Pancreas (tissue), 10 donors: ENCODE measurements around the gene CHRM2. TPM values are rescaled to one million over a fixed set of nuclear protein-coding genes. Genes with fewer than 3 reads are reported as not detected.
"Not testable (repeated sequence)": the region's sequence is repeated elsewhere in the genome, so short reads cannot be mapped to it uniquely, and the experiment has no call there.

Experiments
- ATAC-seq, 4 donors: fragments of 200-7000 bp; cut with Tn5 transposase; one replicate each; pipeline versions ENCODE4 v1.8.0 to v1.9.1; 2020; ENCODE audit warnings: mild to moderate bottlenecking in 4 of 4, moderate library complexity in 4 of 4
- DNase-seq, 6 donors: peaks; one replicate each; pipeline ENCODE4 v3.0.0-alpha.2; 2020
- FAIRE-seq: peaks from 2 replicates; lab custom pipeline; 2012; peaks lifted over from hg19 to GRCh38; lab: Jason Lieb, UNC
- H3K27ac ChIP-seq, 4 donors: fragments of 200-600 bp; sonication (generic); 1 replicate in 3 of 4; 2 replicates in 1 of 4; pipeline versions ENCODE4 v1.5.0 to v1.8.0; 2020
- H3K27me3 ChIP-seq, 4 donors: fragments of 200-600 bp; one replicate each; pipeline ENCODE4 v1.8.0; 2021
- H3K36me3 ChIP-seq, 3 donors: fragments of 200-600 bp; sonication (generic) in 1 of 3; one replicate each; pipeline versions ENCODE4 v1.5.0 to v1.8.0; 2020 to 2021
- H3K4me1 ChIP-seq, 3 donors: fragments of 200-600 bp; one replicate each; pipeline ENCODE4 v1.8.0; 2021
- H3K4me3 ChIP-seq, 4 donors: fragments of 200-600 bp; sonication (generic) in 2 of 4; one replicate each; pipeline versions ENCODE4 v1.5.0 to v1.8.0; 2020 to 2021
- H3K9me3 ChIP-seq, 4 donors: fragments of 200-600 bp; one replicate each; pipeline ENCODE4 v1.8.0; 2021
- CTCF ChIP-seq, 4 donors: fragments of 200-600 bp; sonication (generic) in 3 of 4; IDR thresholded peaks; one replicate each; pipeline versions ENCODE4 v1.5.0 to v1.8.0; 2021; ENCODE audit warnings: antibody characterized with exemption in 4 of 4
- WGBS, 2 donors: extraction: QIAGEN DNeasy Blood & Tissue Kit; methylation state at CpG; one replicate each; pipeline ENCODE4 v1.1.7; 2013; 5-methylcytosine and 5-hydroxymethylcytosine counted together
- intact Hi-C, 3 donors: fragments of 100-400 bp; cut with DNase I; formaldehyde crosslinking; loops; one replicate each; pipeline versions ENCODE4 v1.11.1 to v1.14.2; 2022
- polyA plus RNA-seq, 2 donors: library from polyadenylated mRNA; stranded (reverse); fragments of 200-250 nt; gene quantifications; one replicate each; pipeline ENCODE4 v1.2.3, GENCODE V29; 2013
- total RNA-seq, 6 donors: library from RNA; stranded (reverse); fragmentation: NEBNext Ultra II Directional in 4 of 6; extraction: Animal tissue kit (Norgen Biotek cat#: 25700) in 4 of 6; gene quantifications; one replicate each; pipeline versions ENCODE4 v1.2.1 to v1.2.4, GENCODE V29; 2021 to 2023
- donor health status: healthy with polysubstance abuse.
- donor health status: DM: no; HTN: no; CAD: no; lungs with moderate emphysema.
- donor health status: DM: no; HTN: no; CAD: no.
- donor health status: control.
- donor health status: control.
- donor health status: Bipolar disorder and iron deficiency.
- donor health status: DM: yes; HTN: yes; CAD: no.
- donor health status: DM: no; HTN: no; CAD: no.
- donor health status: DM: no; HTN: no; CAD: no.
- donor health status: DM: yes; HTN: yes; CAD: no.

CHRM2 gene
- total RNA-seq (under 1 TPM in 2 of 6 donors, not detected in 4; 0.03 to 0.08 TPM), polyA plus RNA-seq (under 1 TPM in 1 of 2 donors, not detected in 1; 0.12 TPM)

GRCh38 chr7:136868496-136869000, at the start of gene CHRM2:
Gene CHRM2 (plus strand): TSS chr7:136868652. CDS start chr7:137014866, 146,214 bp downstream.
- peaks cover 0 to 9% (median 4%) of the 10 kb centered on the region in 4 donors for H3K27me3 ChIP-seq
- no peak for ATAC-seq
- 1 to 3% methylated on average over 22 to 23 of the region's 23 CpGs for WGBS, 2 donors
- no peaks in the 10 kb centered on the region for H3K36me3 ChIP-seq
- no peak for FAIRE-seq
- no peak within 1 kb of the TSS for H3K27ac ChIP-seq
- no peaks in the 10 kb centered on the region for H3K9me3 ChIP-seq
- no peak within 1 kb of the TSS for H3K4me3 ChIP-seq
- intact Hi-C loops = no loop called here
- H3K4me1 ChIP-seq = no peaks in the 10 kb centered on the region
- no peak for TF ChIP-seq CTCF (IDR thresholded peaks at IDR 0.05)
- DNase-seq = peak in 2 of 6 donors; percentile 20 to 36

GRCh38 chr7:136831398-136831797, 37.1 kb upstream of the CHRM2 start:
- H3K36me3 ChIP-seq, H3K4me3 ChIP-seq, H3K4me1 ChIP-seq, H3K27me3 ChIP-seq, DNase-seq, H3K9me3 ChIP-seq, ATAC-seq, FAIRE-seq, intact Hi-C loops, H3K27ac ChIP-seq: not testable (repeated sequence)
- WGBS, 2 donors = 41 to 47% methylated on average over 7 to 12 of the region's 16 CpGs

- no peak for TF ChIP-seq CTCF (IDR thresholded peaks at IDR 0.05)
These were observed 22.5 kb upstream of the CHRM2 start for GRCh38 chr7:136845899-136846465.

GRCh38 chr7:136847858-136848257, 20.6 kb upstream of the CHRM2 start:
- intact Hi-C loops = no loop called here
- Histone ChIP-seq H3K4me1 (no peaks in the 10 kb centered on the region), H3K27ac (no peak overlapping the region), H3K9me3 (no peaks in the 10 kb centered on the region), H3K27me3 (no peaks in the 10 kb centered on the region), H3K36me3 (no peaks in the 10 kb centered on the region), H3K4me3 (no peak overlapping the region)
- FAIRE-seq = no peak
- no peak for ATAC-seq
- no peak for DNase-seq
- WGBS, 2 donors = 34 to 51% methylated on average over 2 of the region's 2 CpGs
- no peak for TF ChIP-seq CTCF (IDR thresholded peaks at IDR 0.05)

More at GRCh38 chr7:136845899-136846465, 22.5 kb upstream of the CHRM2 start:
- WGBS, 2 donors = 36 to 42% methylated on average over 1 of the region's 1 CpG
- Histone ChIP-seq H3K27me3 (no peaks in the 10 kb centered on the region), H3K4me1 (no peaks in the 10 kb centered on the region), H3K9me3 (no peaks in the 10 kb centered on the region), H3K27ac (no peak overlapping the region), H3K4me3 (no peak overlapping the region), H3K36me3 (no peaks in the 10 kb centered on the region)
- no peak for FAIRE-seq
- no peak for DNase-seq
- intact Hi-C loops = no loop called here
- no peak for ATAC-seq

- no peak for ATAC-seq
- FAIRE-seq = no peak
- no peak for DNase-seq
- H3K4me3 ChIP-seq = no peak overlapping the region
- intact Hi-C loops = no loop called here
- no peaks in the 10 kb centered on the region for H3K9me3 ChIP-seq
- peaks cover 0 to 4% (median 0%) of the 10 kb centered on the region in 4 donors for H3K27me3 ChIP-seq
- no peaks in the 10 kb centered on the region for H3K36me3 ChIP-seq
- H3K4me1 ChIP-seq = no peaks in the 10 kb centered on the region
- 23 to 41% methylated on average over 2 of the region's 2 CpGs for WGBS, 2 donors
- no peak overlapping the region for H3K27ac ChIP-seq
- TF ChIP-seq CTCF (IDR thresholded peaks at IDR 0.05) = no peak
These were observed 14.8 kb upstream of the CHRM2 start for GRCh38 chr7:136853654-136854053.
